Fibroblast of pulmonary artery (primary cell): ENCODE results near the gene FTO.

Experiments
- DNase-seq: peaks from one replicate; pipeline ENCODE4 v3.0.0-alpha.2; 2010; ENCODE audit warnings: low read depth
- H3K4me3 ChIP-seq: replicated peaks from 2 replicates; pipeline ENCODE4 v1.5.1; 2011; ENCODE audit warnings: low read depth, mild to moderate bottlenecking, control low read depth, low read length, moderate library complexity
- CTCF ChIP-seq: IDR thresholded peaks from 2 replicates; pipeline ENCODE4 v1.5.1; 2011; ENCODE audit warnings: mild to moderate bottlenecking, control low read depth, low read length, inconsistent platforms; ENCODE audit errors: missing control alignments

The FTO gene

DNA sequence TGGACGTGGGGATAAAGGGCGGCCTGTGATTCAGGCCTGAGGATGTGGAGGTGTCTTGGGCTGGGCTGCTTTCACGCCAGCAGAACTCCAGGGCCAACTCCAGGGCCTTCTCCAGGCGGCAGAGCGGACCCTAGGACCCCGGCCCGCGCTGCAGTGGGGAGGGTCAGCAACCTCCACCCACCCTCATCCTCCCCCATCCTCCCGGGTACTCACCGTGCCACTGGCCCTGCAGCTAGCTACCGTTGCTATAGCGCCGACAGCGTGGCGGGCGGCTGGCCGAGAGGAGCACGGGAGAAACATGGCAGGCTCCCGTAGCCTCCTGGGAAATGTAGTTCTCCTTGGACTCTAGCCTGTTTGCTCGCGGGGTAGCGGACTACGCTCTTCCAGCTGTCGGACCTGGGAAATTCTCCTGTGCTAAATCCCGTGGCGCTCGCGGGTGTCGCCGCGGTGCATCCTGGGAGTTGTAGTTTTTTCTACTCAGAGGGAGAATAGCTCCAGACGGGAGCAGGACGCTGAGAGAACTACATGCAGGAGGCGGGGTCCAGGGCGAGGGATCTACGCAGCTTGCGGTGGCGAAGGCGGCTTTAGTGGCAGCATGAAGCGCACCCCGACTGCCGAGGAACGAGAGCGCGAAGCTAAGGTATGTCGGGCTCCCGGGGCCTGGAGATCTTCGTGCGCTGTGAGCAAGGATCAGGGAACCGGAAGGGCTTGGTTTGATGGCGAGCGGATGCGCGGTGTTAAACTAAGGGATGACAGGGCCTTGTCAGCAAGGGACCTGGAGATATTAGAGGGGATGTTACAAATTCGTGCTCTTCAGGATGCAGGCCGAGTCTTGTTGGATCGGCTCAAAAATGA is at the start of gene FTO, which contains the start of gene RPGRIP1L:
TSS of gene FTO (plus strand) at position 567 of the 855 bp plus-strand sequence.
TSS of gene RPGRIP1L (minus strand) at position 270 of the 855 bp plus-strand sequence. CDS start 3,136 bp downstream, outside the sequence.
- DNase-seq, result peak; percentile 99
- peak within 1 kb of the TSS; percentile 84 for H3K4me3 ChIP-seq
- no peak for TF ChIP-seq CTCF

- no peak for TF ChIP-seq CTCF
- no peak overlapping the region for H3K4me3 ChIP-seq
- DNase-seq, result no peak
Observed at GRCh38 chr16:53654946-53655345, 49.0 kb upstream of the FTO start.

GRCh38 chr16:53662072-53662471 is 41.9 kb upstream of the FTO start:
- DNase-seq, result no peak
- no peak for TF ChIP-seq CTCF
- H3K4me3 ChIP-seq, result no peak overlapping the region

GRCh38 chr16:53664724-53665345 is 39.1 kb upstream of the FTO start:
- peak overlapping the region; percentile 5 for H3K4me3 ChIP-seq
- TF ChIP-seq CTCF, result no peak
- DNase-seq, result peak; percentile 83

DNA sequence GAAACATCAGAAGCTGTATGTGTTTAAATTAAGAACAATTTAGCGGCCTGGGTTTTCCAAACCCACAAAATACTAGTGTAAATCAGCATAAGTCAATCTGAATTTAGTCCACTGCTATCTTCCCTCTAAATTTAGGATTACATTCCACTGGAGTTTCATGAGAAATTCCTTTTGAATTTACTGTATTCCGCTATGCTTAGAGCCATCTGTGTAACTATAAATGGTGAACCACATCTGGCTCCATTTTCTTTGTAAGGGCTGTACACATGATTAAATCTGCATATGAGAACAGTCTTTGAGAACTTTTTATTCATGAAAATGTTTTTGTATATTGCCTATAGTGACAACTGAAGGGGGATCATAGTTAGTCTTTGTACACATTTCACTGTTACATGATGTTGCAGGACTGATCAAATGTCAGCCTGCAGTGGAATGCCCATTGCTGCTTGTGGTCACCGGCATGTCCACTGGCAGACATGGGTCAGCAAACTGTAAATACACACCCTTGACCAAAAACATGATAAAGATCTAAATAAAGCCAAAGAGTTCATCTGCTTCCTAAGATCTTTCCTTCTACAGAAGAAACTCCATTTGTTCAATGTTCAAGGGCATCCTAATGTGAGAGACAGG is 37.1 kb upstream of the FTO start:
- TF ChIP-seq CTCF, result no peak
- no peak overlapping the region for H3K4me3 ChIP-seq
- DNase-seq, result no peak

GRCh38 chr16:53668869-53669268 is 35.1 kb upstream of the FTO start:
- no peak overlapping the region for H3K4me3 ChIP-seq
- no peak for TF ChIP-seq CTCF
- DNase-seq, result peak; percentile 39
